Smooth muscle cell (in vitro differentiated cells): Measurements from ENCODE around the gene DDX55. TPM values are rescaled to one million over a fixed set of nuclear protein-coding genes. Genes with fewer than 3 reads are reported as not detected.
"Not testable (repeated sequence)": the region's sequence is repeated elsewhere in the genome, so short reads cannot be mapped to it uniquely, and the experiment has no call there.

Experiments
- DNase-seq: peaks from one replicate; lab custom pipeline; 2025; ENCODE audit not compliant: unreplicated experiment; lab: John Stamatoyannopoulos, UW
- H2AFZ ChIP-seq: fragments of 200-600 bp; sonication (generic); 2 replicates; pipeline ENCODE4 v1.6.0; 2016; ENCODE audit warnings: antibody characterized with exemption, low read depth, mild to moderate bottlenecking
- H3F3A ChIP-seq: fragments of 200-600 bp; sonication (generic); 2 replicates; pipeline ENCODE4 v1.6.0; 2017; ENCODE audit warnings: antibody characterized with exemption, low read depth
- H3K27ac ChIP-seq: fragments of 200-600 bp; sonication (generic); 2 replicates; pipeline ENCODE4 v1.5.1; 2016; ENCODE audit warnings: low read depth, mild to moderate bottlenecking
- H3K27me3 ChIP-seq: fragments of 200-600 bp; sonication (generic); 2 replicates; pipeline ENCODE4 v1.6.1; 2016; ENCODE audit warnings: low read depth, mild to moderate bottlenecking
- H3K36me3 ChIP-seq: fragments of 200-600 bp; sonication (generic); 2 replicates; pipeline ENCODE4 v1.5.1; 2016; ENCODE audit warnings: low read depth
- H3K4me1 ChIP-seq: fragments of 200-600 bp; sonication (generic); 2 replicates; pipeline ENCODE4 v1.5.1; 2016; ENCODE audit warnings: low read depth
- H3K4me2 ChIP-seq: fragments of 200-600 bp; sonication (generic); 2 replicates; pipeline ENCODE4 v1.6.0; 2016; ENCODE audit warnings: mild to moderate bottlenecking
- H3K4me3 ChIP-seq: fragments of 200-600 bp; sonication (generic); 2 replicates; pipeline ENCODE4 v1.5.1; 2016; ENCODE audit warnings: mild to moderate bottlenecking
- H3K79me2 ChIP-seq: fragments of 200-600 bp; sonication (generic); 2 replicates; pipeline ENCODE4 v1.6.0; 2016; ENCODE audit warnings: low read depth, mild to moderate bottlenecking
- H3K9ac ChIP-seq: fragments of 200-600 bp; sonication (generic); 2 replicates; pipeline ENCODE4 v1.6.0; 2016; ENCODE audit warnings: low read depth
- H3K9me3 ChIP-seq: fragments of 200-600 bp; sonication (generic); replicated peaks from 2 replicates; pipeline ENCODE4 v1.5.1; 2016; ENCODE audit warnings: low read depth
- H4K20me1 ChIP-seq: fragments of 200-600 bp; sonication (generic); 2 replicates; pipeline ENCODE4 v1.6.0; 2016; ENCODE audit warnings: low read depth
- WGBS: methylation state at CpG from one replicate; pipeline ENCODE4 v1.1.7; 2016; ENCODE audit warnings: low lambda C conversion rate; 5-methylcytosine and 5-hydroxymethylcytosine counted together
- polyA plus RNA-seq: library from polyadenylated mRNA; unstranded; fragments of >200 nt; fragmentation: Nextera tagmentation; extraction: Ambion mirVana; gene quantifications from 2 replicates; pipeline ENCODE4 v1.2.1, GENCODE V29; 2016
- total RNA-seq: library from RNA; depleted of rRNA; stranded (reverse); fragments of >200 nt; gene quantifications from 2 replicates; pipeline ENCODE4 v1.2.3, GENCODE V29; 2014
- TF ChIP-seq, protein P1 (sequence below): fragments of 200-600 bp; sonication (generic); IDR thresholded peaks from 2 replicates; pipeline ENCODE4 v1.5.1; 2017; ENCODE audit warnings: borderline replicate concordance, mild to moderate bottlenecking, antibody characterized with exemption; ENCODE audit not compliant: insufficient read depth, poor library complexity, severe bottlenecking

Gene DDX55, protein sequence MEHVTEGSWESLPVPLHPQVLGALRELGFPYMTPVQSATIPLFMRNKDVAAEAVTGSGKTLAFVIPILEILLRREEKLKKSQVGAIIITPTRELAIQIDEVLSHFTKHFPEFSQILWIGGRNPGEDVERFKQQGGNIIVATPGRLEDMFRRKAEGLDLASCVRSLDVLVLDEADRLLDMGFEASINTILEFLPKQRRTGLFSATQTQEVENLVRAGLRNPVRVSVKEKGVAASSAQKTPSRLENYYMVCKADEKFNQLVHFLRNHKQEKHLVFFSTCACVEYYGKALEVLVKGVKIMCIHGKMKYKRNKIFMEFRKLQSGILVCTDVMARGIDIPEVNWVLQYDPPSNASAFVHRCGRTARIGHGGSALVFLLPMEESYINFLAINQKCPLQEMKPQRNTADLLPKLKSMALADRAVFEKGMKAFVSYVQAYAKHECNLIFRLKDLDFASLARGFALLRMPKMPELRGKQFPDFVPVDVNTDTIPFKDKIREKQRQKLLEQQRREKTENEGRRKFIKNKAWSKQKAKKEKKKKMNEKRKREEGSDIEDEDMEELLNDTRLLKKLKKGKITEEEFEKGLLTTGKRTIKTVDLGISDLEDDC
- total RNA-seq (13.4 and 14.5 TPM in 2 replicates), polyA plus RNA-seq (14.7 and 20.1 TPM in 2 replicates)

- H3K9ac ChIP-seq: peak within 1 kb of the TSS; percentile 78
- under 1% methylated on average over 75 of the region's 81 CpGs for WGBS
- no peaks in the 10 kb centered on the region for H3K9me3 ChIP-seq
- TF ChIP-seq, protein P1, sequence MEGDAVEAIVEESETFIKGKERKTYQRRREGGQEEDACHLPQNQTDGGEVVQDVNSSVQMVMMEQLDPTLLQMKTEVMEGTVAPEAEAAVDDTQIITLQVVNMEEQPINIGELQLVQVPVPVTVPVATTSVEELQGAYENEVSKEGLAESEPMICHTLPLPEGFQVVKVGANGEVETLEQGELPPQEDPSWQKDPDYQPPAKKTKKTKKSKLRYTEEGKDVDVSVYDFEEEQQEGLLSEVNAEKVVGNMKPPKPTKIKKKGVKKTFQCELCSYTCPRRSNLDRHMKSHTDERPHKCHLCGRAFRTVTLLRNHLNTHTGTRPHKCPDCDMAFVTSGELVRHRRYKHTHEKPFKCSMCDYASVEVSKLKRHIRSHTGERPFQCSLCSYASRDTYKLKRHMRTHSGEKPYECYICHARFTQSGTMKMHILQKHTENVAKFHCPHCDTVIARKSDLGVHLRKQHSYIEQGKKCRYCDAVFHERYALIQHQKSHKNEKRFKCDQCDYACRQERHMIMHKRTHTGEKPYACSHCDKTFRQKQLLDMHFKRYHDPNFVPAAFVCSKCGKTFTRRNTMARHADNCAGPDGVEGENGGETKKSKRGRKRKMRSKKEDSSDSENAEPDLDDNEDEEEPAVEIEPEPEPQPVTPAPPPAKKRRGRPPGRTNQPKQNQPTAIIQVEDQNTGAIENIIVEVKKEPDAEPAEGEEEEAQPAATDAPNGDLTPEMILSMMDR: peak; percentile 41
- no peaks in the 10 kb centered on the region for H3K27me3 ChIP-seq
- peaks cover 16% of the 10 kb centered on the region for H3K36me3 ChIP-seq
- DNase-seq: peak; percentile 65
- H3K27ac ChIP-seq: peak within 1 kb of the TSS; percentile 38
- peaks cover 53% of the 10 kb centered on the region for H3K79me2 ChIP-seq
- peaks cover 8% of the 10 kb centered on the region for H3K4me1 ChIP-seq
- H3F3A ChIP-seq: peaks cover 25% of the 10 kb centered on the region
- H2AFZ ChIP-seq: peak within 1 kb of the TSS; percentile 91
- H3K4me3 ChIP-seq: peak within 1 kb of the TSS; percentile 87
- H3K4me2 ChIP-seq: peak within 1 kb of the TSS; percentile 99
- peaks cover 12% of the 10 kb centered on the region for H4K20me1 ChIP-seq
Measured at GRCh38 chr12:123601602-123602489, at the start of gene DDX55. Gene DDX55 (plus strand): TSS chr12:123602099. CDS start chr12:123602149, 50 bp downstream.

- WGBS: 65% methylated on average over 2 of the region's 2 CpGs
- not testable (repeated sequence) for H3K4me1 ChIP-seq, H4K20me1 ChIP-seq, H3K9me3 ChIP-seq, H3K36me3 ChIP-seq, H3K4me2 ChIP-seq, DNase-seq, H3K27me3 ChIP-seq, H3K27ac ChIP-seq, H2AFZ ChIP-seq, H3K9ac ChIP-seq, H3K4me3 ChIP-seq, H3K79me2 ChIP-seq, H3F3A ChIP-seq
Measured at GRCh38 chr12:123554136-123554535, 47.8 kb upstream of the DDX55 start.

DNA sequence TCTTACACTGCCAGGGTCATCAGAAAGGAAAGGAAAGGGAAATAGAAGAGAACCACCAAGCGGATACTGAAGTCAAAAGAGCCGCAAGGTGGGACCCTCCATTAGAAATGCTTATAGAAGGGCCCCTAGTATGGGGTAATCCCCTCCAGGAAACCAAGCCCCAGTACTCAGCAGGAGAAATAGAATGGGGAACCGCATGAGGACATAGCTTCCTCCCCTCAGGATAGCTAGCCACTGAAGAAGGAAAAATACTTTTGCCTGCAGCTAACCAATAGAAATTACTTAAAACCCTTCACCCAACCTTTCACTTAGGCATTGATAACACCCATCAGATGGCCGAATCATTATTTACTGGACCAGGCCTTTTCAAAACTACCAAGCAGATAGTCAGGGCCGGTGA lies 47.1 kb upstream of the DDX55 start:
- not testable (repeated sequence) for H3K9me3 ChIP-seq, DNase-seq, H3F3A ChIP-seq, H3K27me3 ChIP-seq, H2AFZ ChIP-seq, H3K4me3 ChIP-seq, H3K79me2 ChIP-seq, H4K20me1 ChIP-seq, H3K9ac ChIP-seq, H3K4me1 ChIP-seq, H3K4me2 ChIP-seq, H3K27ac ChIP-seq, H3K36me3 ChIP-seq
- WGBS: 89% methylated on average over 5 of the region's 5 CpGs

- not testable (repeated sequence) for H4K20me1 ChIP-seq, H3K4me1 ChIP-seq, H3K79me2 ChIP-seq, H3K9me3 ChIP-seq, H3F3A ChIP-seq, H3K27me3 ChIP-seq, H3K27ac ChIP-seq, H3K4me2 ChIP-seq, H3K4me3 ChIP-seq, H3K36me3 ChIP-seq, H3K9ac ChIP-seq, DNase-seq, H2AFZ ChIP-seq
- WGBS: 97% methylated on average over 14 of the region's 14 CpGs
Measured at GRCh38 chr12:123558487-123558886, 43.4 kb upstream of the DDX55 start.

GRCh38 chr12:123559468-123559867 lies 42.4 kb upstream of the DDX55 start:
- Histone ChIP-seq H4K20me1 (no peaks in the 10 kb centered on the region), H3K4me2 (no peak overlapping the region), H3K9ac (no peak overlapping the region), H3K36me3 (no peaks in the 10 kb centered on the region), H3K4me1 (no peaks in the 10 kb centered on the region), H3K79me2 (no peaks in the 10 kb centered on the region), H3F3A (no peaks in the 10 kb centered on the region), H3K27me3 (no peaks in the 10 kb centered on the region), H3K27ac (no peak overlapping the region), H3K9me3 (no peaks in the 10 kb centered on the region), H3K4me3 (no peak overlapping the region), H2AFZ (no peak overlapping the region)
- WGBS: 91% methylated on average over 3 of the region's 3 CpGs
- TF ChIP-seq, protein P1: no peak
- DNase-seq: no peak
